HG02759 (cell line): Measurements from ENCODE around the gene GALT.

Source experiments
- ATAC-seq: cut with Tn5 transposase; IDR thresholded peaks from one replicate; pipeline ENCODE4 v1.9.1; 2021; ENCODE audit warnings: mild to moderate bottlenecking, moderate library complexity; ENCODE audit not compliant: unreplicated experiment

Gene GALT

DNA sequence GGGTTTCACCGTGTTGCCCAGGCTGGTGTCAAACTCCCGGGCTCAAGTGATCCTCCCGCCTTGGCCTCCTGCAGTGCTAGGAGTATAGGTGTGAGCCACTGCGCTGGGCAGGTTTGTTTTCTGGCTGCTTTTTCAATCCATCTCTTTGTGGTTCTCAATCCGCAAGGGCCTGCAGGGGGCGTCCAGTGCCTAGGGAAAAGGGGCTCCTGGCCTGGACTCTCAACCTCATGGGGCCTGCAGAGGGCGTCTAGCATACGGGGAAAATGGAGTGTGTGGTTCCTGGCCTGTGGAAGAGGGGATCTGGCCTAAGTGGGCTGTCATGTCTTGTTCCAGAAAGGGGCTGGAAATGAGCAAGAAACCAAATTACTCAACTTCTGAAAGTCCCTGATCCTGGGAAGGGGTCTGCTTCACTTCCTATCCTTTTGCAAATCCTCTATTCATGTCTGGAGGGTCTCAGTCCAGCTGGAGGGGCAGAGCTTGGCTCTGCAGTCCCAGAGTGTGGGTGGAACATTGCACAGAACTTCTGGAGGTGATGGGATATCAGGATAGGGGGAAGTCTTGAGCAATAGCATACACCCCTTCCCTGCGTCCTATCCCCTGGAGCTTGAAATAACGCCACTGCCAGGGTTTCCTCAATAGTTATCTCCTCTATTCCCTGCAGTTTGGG lies 28.7 kb downstream of the GALT start:
- no peak for ATAC-seq

DNA sequence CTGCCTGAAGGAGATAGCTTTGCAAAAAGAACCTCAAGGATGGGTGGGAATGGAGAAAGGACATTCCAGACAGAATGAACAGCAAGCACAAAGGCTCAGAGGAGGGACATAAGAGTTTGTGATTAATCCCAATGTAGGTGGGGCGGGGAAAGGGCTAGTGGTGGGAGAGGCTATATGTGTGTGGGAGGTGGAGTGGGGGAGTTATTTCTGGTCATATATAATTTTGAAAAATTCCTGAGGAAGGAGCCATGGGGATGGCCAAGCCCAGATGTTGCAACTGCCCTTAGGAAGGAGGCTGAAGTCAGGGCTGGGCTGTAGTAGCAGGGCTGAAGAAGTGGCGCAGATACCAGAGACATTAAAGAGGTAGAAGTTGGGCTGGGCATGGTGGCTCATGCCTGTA lies 29.4 kb downstream of the GALT start:
- no peak for ATAC-seq

DNA sequence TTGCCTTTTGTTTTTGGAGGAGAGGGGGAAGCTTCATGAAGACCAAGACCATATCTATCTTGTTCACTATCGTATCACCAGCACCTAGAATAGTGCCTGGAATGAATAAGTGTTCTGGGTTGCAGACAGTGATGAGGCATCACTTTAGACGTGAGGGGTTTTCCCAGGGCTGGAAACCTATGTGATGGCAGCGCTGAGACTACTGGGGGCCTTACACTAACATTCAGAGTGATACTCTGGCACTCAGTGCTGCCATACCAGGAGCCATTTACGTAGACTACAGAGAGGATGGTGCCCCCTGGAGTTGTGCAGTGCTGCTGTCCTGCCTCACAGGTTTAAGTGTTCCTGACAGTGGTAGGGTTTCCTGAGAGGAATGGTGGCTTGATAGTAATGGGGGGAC lies 37.7 kb downstream of the GALT start:
- ATAC-seq, result no peak

GRCh38 chr9:34684816-34685215 lies 38.3 kb downstream of the GALT start:
- ATAC-seq, result no peak

DNA sequence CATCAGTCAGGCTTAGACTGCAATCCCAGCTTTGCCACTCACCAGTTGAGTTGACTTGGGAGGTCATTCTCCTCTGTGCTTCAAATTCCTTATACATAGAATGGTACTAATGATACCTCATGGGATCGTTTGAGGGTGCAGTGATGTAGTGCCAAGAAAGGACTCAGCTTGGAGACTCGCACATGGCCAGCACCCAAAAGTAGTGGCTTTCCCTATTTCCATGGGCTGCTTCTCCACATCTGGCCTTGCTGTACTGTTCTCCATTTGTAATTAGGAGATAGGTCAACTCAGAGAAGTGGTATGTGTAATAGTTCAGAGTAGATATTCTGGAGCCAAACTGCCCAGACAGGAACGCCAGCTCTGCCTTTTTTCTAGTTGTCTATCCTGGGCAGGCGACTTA lies 39.1 kb downstream of the GALT start:
- ATAC-seq, result no peak

DNA sequence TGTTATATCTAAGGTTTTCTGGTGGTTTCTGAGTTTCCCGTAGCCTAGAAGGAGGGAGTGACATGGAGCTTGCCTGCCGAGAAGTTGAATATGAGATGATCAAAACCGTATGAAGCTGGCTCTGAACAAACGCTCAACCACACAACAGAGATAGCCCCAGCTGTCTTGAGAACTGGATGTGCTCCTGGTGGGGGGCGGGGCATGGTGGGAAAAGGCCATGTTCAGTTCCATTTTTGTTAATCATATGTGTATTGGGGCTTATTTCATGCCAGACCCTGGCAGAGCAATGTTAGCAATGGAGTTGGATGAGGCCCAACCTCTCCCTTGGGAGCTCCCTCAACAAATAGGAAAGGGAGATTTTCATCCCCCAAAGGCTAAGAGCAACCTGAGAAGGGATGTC lies 39.8 kb downstream of the GALT start:
- no peak for ATAC-seq

GRCh38 chr9:34686732-34687131 lies 40.3 kb downstream of the GALT start:
- no peak for ATAC-seq

GRCh38 chr9:34687276-34688030 lies 41.0 kb downstream of the GALT start:
- no peak for ATAC-seq

DNA sequence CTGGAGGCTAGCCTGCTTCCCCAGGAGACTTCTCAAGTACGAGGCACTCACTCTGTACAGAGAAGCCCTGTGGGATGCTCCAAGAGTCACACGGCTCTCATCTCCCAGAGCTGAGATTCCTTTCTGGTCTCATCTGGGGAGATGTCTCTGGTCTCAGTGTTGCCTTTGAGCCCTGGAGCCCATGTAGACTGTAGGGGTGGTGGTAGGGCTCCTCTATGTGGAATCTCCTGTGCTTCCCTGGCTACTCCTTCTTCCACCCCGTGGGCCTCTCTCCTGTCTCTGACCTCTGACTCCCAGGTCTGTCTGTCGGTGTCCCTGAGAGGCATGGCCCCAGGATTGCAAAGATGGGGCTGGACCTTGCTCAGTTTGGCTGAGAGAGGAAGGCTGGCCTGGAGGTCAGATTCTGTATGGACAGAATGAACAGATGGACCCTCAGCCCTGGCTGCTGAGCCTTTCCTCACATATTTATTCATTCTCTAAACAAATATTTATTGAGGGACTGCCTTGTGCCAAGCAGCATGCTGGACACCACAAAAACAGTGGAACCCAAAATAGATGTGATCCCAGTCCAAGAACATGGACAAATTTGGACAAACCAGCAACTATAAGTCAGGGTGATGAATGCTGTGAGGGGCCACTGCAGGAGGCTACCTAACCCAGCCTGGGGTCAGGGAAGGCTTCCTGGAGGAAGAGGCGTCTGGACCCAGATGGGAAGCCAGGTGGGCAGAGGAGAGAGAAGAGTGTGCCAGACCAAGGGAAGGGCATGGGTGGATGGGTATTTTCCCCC lies 42.0 kb downstream of the GALT start:
- ATAC-seq, result no peak

DNA sequence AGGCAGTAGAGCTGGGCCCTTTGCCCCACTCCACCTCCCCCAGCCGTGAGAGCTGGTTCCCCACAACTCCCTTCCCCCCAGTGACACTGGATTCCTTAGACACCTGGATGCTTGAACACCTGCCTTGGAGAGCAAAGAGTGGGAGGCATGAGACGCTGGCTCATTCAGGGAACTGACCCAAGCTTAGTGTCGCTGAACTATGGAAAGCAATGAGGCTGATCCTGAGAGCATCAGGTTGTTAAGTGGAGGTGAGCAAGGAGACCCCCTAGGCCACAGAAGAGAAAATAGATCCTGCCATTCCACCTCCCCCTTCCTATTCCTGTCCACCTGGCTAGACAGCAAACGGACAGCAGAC lies 42.6 kb downstream of the GALT start:
- ATAC-seq, result no peak

DNA sequence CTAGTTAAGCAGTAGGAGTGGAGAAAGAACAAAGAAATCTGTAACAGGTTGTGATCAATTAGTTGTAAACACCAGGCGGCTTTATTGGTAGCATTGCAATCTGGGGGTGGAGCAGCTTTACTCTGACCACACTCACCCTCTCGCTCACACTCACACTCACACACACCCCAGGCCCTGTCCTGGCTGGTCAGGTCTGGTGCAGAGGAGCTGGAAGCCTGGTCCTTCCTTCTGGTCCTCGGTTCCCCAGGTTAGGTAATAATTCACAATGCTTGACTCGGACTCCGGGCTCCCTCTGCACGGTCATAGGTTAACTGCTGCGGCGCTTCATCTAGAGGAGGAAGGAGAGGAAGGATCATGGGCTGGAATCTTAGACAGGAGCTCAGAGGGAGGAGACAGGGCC lies 43.0 kb downstream of the GALT start:
- ATAC-seq, result no peak

GRCh38 chr9:34690983-34691935 lies 44.8 kb downstream of the GALT start, which contains the start of gene CCL19:
TSS of gene CCL19 (minus strand) at chr9:34691276. CDS start at chr9:34691139, 137 bp downstream.
- no peak for ATAC-seq

DNA sequence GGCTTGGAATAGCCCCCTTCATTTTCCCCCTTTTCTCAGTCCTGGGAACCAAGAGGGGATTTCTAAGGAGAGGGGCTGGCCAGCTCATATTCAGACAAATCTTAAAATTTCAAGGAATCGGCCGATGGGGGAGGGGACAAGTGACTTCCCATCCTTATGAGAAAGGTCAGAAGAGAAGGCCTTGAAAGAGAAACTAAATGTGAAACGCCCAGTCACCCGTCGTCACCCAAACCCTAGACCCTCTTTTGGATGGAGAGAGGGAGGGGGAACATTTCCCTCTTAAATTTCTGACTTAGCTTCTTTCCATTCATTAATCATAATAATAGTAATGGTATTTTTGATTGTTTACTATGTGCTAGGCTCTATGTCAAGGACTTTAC lies 45.5 kb downstream of the GALT start:
- ATAC-seq, result no peak

- no peak for ATAC-seq
These were observed 47.1 kb downstream of the GALT start for GRCh38 chr9:34693560-34693959.

- ATAC-seq, result no peak
These were observed 48.3 kb downstream of the GALT start for GRCh38 chr9:34694811-34695210.
